Stimulated activated CD8-positive, alpha-beta memory T cell treated with anti-CD3 and anti-CD28 coated beads, Interleukin-15, amount 100 ng/mL, for 48 hours (primary cell): ENCODE results near the gene LMOD1.
"Not testable (repeated sequence)": the region's sequence is repeated elsewhere in the genome, so short reads cannot be mapped to it uniquely, and the experiment has no call there.

Source experiments
- DNase-seq, 2 donors: peaks; one replicate each; pipeline ENCODE4 v3.0.0-alpha.2; 2020; ENCODE audit warnings: low read depth in 2 of 2

LMOD1 gene

GRCh38 chr1:201861448-201861847, 84.9 kb downstream of the LMOD1 start:
- no peak for DNase-seq

- DNase-seq: no peak
Measured at GRCh38 chr1:201859424-201859823, 86.9 kb downstream of the LMOD1 start.

- not testable (repeated sequence) for DNase-seq
Measured at GRCh38 chr1:201856722-201857121, 89.6 kb downstream of the LMOD1 start.

GRCh38 chr1:201851949-201852348, 94.4 kb downstream of the LMOD1 start:
- no peak for DNase-seq

GRCh38 chr1:201850053-201850397, 96.3 kb downstream of the LMOD1 start:
- no peak for DNase-seq

- DNase-seq: no peak
Measured at GRCh38 chr1:201849372-201850052, 96.8 kb downstream of the LMOD1 start.

- DNase-seq: no peak
Measured at GRCh38 chr1:201848230-201848629, 98.1 kb downstream of the LMOD1 start.

GRCh38 chr1:201847150-201847549, 99.2 kb downstream of the LMOD1 start:
- no peak for DNase-seq
